ENCODE measurements around the gene FCHSD1.
A peak's percentile ranks its signal among the peaks of the same experiment; 100 is the strongest.

FCHSD1 gene

DNA sequence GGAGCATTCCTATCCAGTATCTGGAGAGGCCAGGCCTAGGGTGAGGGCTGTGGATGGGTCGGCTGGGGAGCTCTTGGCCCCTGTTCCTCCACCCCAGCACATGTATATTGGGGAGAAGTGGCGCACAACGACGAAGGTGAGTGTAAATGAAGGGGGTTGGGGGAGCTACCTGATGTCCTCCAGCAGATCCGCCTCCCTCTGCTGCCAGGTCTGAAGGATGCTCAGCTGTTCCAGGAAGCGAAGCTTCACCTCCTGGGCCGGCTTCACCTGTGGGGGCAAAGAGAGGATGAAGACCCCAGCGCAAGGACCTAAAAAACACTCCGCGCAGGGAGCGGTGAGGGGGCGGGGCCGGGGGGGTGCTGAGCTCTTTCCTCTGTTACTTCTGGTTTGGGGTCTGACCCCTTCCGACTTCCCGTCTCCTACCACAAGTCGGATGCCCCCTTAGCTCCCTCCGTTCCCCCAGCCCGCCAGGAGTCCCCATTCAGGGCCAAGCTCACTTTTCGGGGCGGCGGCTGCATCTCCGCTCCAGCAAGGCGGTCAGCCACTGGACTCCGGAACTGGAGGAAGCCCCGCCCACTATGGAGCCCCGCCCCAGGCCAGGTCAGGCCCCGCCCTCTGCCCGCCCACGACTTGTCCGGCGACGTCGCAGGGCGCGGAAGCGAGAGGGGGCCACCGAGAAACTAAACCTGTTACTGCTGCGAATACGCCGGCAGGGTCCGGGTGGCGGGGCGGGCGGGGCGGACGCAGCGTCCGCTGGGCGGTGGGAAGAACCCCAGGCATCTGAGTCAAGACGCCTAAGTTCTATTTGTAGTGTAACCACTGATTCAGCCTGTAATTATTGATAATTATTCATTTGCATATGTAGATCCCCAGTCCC is at the start of gene FCHSD1:
Gene FCHSD1, minus strand, starts transcription at position 568 of the 877 bp plus-strand sequence. Its CDS starts 50 bp downstream, at position 518.
- peak; percentile 43 for DNase-seq (ENCODE audit: low read depth)

DNA sequence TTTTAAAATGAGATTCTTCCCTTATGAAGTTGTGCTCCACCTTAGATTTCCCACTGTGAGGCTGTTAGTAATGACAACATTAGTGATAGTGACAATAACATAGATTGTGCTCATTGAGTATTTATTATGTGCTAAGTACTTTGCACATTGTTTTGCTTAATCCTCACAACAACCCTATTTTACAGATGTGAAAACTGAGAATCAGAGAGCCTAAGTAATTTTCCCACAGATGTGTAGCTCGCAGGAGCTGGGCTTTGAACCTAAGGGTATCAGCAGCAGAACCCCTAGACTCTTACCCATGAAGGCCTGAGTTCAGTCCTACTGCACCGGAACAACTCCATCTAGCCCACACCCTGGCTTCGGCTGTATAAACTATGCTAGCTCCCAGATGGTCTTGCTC is 46.4 kb upstream of the FCHSD1 start:
- DNase-seq (ENCODE audit: low read depth) = no peak

DNA sequence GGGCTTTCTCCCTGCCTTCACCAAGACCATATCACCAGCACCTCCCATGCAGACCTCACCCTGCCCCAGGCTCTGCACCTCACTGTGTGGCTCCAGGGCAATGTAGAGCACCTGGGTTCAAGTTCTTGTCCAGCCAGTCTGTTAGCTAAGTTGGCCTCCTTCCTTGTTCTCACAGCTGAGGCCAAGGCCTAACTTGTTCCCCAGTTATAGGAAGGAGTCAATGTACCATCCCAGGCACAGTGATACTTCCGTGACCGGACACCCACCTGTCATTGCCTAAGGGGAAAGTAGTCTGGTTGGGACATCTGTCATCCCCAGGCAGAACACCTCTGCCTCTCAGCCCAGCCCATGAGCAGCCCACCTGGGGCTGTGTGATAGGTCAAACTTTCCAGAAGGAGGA is 45.2 kb upstream of the FCHSD1 start:
- no peak for DNase-seq (ENCODE audit: low read depth)

DNA sequence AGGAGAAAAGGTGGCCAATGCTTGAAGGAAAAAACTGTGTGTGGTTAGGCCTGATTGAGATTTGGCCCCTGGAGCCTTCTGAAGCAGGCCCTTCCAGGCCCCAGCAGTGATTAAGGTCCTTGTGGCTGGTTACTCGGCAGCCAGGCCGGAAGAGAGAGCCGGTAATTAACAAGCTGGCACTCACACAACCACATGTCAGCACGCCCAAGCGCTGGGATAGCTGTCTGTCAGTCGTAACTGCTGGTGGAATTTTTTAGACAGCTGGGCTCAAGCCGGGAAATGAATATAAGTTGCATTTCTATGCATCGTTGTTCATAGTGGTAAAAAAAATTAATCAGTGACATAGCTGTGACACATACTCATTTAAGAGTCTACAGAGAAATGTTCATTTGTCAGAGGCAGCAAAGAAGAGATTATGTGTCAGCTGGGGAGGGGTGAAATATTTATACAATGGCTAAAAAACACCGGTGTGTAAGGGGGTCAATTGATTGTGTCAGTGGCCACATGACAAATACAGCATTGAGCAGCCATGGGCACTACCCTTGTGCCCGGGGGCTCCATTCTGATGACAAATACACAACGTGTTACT is 44.5 kb upstream of the FCHSD1 start:
- DNase-seq (ENCODE audit: low read depth) = no peak

GRCh38 chr5:141694479-141694878 is 43.3 kb upstream of the FCHSD1 start:
- no peak for DNase-seq (ENCODE audit: low read depth)

DNA sequence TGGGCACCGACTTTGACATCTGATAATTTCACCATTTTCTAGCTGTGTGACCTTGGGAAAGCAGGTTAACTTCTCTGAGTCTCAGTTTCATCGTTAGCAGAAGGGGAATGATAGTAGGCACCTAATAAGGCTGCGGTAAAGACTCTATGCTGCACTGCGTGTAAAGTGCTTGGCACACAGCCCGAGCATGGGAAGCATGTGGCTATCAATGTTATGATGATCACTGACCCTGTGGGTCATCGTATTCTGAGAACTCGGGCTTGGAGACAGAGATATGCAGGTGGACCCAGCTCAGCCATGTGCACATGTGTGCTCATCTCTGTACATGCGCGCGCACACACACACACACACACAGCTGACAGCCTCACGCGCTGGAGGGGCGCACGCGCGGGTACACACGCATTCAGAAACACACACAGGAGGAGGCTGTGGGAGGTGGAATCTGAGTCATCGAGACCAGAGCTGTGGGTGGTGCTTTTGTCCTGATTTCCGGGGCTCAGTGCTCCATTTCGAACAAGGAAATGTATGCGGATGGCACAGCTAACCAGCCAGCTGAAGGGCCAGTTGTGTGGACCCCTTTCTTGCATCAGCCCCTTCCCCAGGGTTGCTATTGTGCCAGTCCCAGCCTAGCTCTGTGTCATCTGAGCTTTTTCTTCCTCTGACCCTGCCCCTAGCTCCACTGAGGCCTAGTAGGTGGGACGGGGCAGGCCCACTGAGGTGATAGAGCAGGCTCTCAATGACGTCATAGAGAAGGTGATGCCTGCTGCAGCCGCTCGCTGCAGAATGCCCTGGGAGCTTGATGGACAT is 41.9 kb upstream of the FCHSD1 start:
- no peak for DNase-seq (ENCODE audit: low read depth)

- no peak for DNase-seq (ENCODE audit: low read depth)
These were observed 41.3 kb upstream of the FCHSD1 start for GRCh38 chr5:141692533-141692888.

DNA sequence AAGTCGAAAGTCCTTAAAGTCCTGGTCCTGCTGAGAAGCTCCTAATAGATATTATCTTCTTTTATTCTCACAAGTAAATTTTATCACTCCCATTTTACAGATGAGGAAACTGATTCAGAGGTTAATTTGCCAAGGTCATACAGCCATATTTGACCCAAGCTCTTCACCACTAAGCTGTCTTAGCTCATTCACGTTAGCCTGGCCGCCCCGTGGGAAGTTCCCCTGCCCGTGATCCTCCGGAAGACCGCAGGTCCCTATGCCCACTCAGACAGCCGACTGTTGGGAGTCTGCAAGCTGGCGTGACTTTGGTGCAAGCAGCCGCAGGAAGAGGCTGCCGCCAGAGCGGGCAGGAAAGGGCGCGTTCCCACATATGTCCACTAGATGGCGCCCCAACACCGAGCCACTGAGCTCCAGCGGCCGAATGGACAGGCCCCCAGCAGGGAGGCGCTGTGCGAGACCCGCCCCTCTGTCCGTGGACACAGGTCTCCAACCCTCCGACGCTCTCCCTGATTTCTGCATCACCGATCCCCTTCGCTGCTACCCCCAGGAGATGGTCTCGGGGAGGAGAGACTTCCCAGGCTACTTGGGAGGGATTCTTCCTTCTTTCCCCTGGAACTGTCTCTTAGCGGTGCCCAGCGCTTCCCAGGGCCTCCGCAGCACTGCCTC is 40.8 kb upstream of the FCHSD1 start:
- DNase-seq (ENCODE audit: low read depth) = no peak

- no peak for DNase-seq (ENCODE audit: low read depth)
These were observed 40.2 kb upstream of the FCHSD1 start for GRCh38 chr5:141691286-141691866.

DNA sequence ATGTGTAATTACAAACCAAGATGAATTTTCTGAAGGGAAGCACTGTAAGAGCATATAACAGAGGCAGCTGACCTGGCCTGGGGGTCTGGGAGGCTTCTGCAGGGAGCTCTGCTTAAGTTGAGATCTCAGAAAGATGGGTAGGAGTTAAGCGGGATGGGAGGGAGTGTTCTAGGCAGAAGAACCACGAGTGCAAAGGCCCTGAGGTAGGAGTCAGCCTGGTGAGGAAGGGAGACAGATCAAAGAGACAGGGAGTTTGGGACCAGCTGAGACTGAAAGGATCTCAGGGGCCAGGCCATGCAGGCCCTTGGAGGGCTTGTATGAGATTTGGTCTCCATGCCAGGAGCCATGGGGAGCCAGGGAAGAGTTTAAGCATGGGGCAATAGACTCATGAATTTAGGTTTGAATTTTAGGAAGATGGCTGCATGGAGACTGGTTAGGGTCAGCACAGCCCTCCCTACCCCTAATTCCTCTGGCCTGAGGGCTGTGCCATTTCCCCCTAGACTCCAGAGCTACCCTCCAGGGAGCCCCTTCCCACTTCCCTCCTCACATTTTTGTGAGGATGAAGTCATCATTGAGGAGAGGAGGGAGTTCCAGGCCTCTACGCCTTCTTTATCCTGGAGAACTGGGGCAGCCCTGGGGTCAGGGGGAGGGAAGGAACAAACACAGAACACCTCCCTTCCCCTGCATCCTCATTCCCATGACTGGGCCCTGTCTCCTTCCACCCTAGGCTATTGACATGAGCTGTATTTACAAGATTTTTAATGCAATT is 35.6 kb upstream of the FCHSD1 start:
- no peak for DNase-seq (ENCODE audit: low read depth)

DNA sequence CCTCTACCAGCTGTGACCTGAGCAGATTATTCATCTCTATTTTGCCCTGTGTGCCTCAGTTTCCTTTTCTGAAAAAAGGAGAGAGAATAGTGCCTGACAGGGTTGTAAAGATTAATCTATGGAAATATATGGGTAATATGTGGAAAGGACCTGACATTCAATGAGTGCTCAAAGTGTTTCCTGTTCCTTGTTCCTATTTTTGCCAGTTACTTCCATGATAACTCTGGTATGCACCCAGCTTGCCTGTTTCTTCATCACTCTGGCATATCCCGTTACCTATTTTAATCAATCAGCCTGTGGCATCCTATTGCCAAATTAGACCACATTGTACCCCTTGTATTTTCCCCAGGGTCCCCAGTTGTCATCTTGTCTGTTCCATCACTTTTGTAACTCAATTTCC is 34.4 kb upstream of the FCHSD1 start:
- DNase-seq (ENCODE audit: low read depth) = no peak

GRCh38 chr5:141683596-141684141 is 32.5 kb upstream of the FCHSD1 start:
- DNase-seq (ENCODE audit: low read depth) = no peak

DNA sequence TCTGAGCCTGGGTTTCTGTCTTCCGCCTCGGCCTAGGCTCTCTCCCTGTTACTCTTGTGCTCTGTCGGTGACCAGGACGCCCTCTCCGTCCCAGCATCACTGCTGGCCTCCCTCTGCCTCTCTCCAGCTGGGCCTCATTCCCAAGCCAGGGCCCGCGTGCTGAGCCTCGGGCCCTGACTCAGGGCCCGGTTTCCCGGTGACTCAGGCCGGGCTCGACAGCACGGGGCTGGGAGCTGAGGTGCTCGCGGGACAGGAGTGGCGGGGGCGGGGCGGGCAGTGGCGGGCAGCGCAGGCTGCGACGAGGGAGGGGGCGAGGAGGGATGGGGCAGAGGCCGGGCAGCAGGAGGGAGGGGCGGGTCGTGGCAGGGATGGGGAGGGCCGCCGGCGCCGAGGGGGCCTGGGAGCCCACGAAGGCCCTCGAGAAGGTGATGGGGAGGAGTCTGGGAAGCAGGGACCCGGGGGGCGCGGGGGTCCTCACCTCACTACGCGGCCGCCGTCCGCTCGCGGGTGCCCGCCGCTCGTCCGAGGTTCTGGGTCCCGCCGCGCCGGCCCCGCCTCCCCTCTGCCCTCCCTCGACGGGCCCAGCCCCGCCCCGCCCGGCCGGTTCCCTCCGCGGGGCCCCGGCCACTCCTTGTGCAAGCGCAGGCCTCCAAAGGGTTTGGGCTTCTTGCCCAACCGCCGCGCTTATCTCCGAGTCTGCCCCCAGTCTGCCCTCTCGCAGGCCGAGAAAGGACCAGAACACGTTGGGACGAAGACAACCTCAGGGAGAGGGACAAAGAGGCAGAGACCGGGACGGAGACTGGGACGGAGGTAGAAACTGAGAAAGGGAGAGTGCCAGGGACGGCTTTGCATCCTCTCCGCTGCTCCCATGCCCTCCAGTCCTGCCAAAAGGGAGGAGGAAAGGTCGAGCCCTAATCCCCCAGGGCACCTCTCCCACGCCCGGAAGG is 30.8 kb upstream of the FCHSD1 start, which contains the start of gene ARAP3:
Gene ARAP3, minus strand, starts transcription at position 536 of the 947 bp plus-strand sequence. CDS start 1,744 bp downstream, outside the sequence.
- DNase-seq (ENCODE audit: low read depth) = peak; percentile 71

- no peak for DNase-seq (ENCODE audit: low read depth)
These were observed 30.1 kb upstream of the FCHSD1 start for GRCh38 chr5:141681295-141681694.

DNA sequence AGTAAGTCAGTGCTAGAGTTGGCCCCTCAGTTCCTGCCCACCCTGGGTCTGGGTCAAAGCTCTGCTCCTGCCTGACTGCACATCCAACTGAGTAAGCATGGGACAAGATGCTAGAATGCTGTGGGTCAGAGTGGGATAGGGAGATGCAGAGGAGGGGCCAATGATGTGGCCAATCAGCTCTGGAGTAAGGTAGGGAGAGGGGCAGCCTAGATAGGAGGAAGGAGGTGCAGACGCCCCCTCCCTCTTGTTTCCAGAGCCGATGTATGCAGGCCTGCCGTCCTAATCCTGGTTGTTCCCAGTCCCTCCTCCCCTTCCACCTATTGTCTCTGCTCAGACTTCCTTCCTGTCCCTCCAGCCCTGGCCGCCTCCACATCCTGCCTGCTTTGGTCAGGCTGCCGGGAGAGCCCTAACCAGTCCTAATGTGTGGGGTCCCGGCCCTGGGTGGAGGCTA is 29.6 kb upstream of the FCHSD1 start:
- no peak for DNase-seq (ENCODE audit: low read depth)

- no peak for DNase-seq (ENCODE audit: low read depth)
These were observed 29.0 kb upstream of the FCHSD1 start for GRCh38 chr5:141680178-141680577.

GRCh38 chr5:141677415-141677814 is 26.2 kb upstream of the FCHSD1 start:
- DNase-seq (ENCODE audit: low read depth) = no peak

- no peak for DNase-seq (ENCODE audit: low read depth)
These were observed 24.5 kb upstream of the FCHSD1 start for GRCh38 chr5:141675672-141676071.

DNA sequence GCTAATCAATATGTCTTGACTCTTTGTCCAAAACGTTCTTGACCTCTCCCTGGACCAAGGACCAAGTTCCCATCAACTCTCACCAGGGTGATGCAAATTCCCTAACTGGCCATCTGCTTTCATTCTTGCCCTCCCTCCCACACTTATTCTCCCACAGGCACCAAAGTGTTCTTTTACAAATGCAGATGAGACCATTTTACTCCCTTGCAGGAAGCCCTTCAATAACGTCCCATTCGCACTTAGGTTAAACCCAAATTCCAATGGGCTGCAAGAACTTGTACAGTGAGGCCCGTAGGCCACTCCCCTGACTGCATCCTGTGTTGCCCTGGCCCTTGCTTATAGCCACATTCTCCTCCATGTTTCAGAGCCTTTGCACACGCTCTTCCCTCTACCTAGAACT is 23.5 kb upstream of the FCHSD1 start:
- no peak for DNase-seq (ENCODE audit: low read depth)

Data from stromal cell of bone marrow (primary cell).